Femur (tissue), 1 donor: Measurements from ENCODE around the gene TSPAN14.
A peak's percentile ranks its signal among the peaks of the same experiment; 100 is the strongest.

ENCODE experiments used
- DNase-seq: peaks from one replicate; pipeline ENCODE4 v3.0.0-alpha.2; 2017

The TSPAN14 gene

DNA sequence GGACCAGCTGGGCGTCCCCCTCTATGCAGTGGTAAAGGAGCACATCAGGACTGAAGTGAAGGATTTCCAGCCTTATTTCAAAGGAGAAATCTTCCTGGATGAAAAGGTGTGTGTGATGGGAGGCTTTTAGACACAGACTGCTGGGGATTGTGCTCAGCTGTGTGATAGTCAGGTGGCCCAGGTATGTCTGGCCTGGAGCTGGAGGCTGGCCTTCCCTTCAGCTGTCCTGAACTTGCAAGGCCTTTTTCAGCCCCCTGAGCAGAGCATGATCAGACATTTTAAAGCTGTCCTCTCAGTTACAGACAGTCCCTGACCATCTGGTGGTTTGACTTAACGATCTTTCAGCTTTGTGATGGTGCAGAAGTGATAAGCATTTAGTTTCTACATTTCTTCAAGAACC lies 28.2 kb upstream of the TSPAN14 start:
- no peak for DNase-seq

DNA sequence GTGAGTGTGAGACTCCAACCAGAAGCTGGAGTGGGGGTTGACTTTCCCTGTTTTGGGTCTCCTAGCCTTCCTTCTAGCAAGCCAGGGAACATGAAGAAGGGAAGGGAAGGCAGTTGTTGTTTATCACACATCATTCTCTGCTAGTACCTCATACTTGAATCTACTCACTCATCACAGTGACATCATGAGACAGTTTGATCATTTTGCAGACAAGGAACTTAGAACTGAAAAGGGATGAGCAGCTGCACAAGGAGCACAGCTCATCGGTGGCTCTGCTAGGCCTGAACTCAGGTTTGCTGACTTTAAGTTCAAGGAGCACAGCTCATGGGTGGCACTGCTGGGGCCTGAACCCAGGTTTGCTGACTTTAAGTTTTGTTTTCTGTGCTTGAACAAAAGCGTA lies 26.6 kb upstream of the TSPAN14 start:
- DNase-seq, result no peak

DNA sequence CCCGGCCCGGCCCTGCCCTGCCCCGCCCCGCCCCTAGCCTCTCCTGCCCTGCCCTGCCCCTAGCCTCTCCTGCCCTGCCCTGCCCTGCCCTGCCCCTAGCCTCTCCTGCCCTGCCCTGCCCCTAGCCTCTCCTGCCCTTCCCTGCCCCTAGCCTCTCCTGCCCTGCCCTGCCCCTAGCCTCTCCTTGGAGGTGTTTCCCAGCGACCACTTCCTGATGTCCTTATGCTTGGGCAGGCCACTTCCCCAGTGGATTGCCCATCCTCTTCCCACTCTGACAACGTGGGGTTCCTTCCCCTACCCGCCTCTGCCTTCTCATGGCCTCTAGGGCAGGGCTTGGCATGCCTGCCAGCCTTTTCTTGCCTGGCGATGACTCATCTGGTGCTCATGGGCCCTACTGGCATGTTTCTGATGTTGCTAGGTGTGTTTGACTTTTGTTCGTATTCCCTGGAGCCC lies 24.6 kb upstream of the TSPAN14 start:
- no peak for DNase-seq

DNA sequence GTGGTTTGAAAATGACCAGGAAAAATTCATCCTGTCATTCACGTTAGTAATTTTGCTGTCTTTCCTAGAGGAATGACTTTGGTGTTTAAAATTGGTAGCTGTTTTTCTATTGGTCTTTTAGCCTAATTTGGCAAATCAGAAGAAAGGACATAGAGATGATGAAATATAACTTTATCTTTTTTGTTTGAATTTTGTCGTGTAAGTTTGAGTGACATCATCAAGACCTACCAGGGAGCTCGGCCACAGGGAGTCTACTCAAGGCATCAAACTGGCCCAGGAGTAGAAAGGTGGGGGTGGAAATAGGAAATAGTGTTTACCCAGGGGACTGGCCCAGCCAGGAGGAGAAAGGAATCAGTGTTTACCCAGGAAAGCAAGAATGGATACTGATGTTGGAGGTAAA lies 21.0 kb upstream of the TSPAN14 start:
- DNase-seq, result no peak

DNA sequence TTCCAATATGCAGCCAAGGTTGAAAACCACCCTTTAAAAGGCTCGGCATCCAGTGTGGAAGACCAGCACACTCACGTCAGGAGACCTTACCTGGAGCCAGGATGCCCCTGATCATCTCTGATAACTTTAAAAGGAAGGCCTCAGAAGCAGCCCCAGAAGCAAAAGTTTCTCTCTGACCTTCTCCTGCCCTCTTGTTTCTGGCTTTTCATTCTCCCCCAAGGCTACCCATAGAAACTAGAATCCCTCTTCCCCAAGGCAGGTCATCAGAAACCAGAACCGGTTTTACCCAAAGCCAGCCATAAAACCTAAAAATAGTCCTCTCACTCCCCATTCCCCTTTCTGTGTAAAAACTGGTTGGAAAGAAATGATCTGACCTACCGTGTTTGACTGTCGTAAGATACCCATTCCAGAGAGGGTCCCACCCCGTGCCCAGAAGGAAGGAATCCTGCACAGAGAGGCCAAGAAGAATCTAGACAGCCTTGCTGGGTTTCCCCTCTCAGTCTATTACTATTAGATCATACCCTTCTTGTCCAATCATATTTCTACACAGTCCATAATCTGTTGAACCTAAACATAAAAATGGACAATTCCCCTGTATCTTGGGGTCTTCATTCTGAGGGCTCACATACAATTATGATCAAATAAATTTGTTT lies 17.5 kb upstream of the TSPAN14 start:
- no peak for DNase-seq

DNA sequence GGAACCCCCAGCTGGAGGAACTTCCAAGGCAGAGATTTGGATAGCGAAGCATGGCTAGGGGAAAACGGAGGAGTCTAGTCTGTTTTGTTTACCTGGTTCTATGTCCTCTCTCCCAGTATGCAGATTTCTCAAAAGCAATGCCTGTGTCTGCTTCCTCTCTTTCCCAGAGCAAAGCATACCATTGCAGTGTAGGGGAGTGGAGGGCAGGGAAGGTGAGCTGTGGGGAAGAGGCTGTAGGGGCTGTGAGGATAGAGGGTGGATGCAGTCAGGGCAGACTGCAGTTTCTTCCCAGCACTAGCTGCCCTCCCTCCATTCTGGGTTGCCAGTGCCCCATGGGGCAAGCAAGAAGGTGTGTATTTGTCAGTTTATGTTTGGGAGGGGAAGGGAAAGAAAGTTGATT lies 16.9 kb upstream of the TSPAN14 start:
- no peak for DNase-seq

DNA sequence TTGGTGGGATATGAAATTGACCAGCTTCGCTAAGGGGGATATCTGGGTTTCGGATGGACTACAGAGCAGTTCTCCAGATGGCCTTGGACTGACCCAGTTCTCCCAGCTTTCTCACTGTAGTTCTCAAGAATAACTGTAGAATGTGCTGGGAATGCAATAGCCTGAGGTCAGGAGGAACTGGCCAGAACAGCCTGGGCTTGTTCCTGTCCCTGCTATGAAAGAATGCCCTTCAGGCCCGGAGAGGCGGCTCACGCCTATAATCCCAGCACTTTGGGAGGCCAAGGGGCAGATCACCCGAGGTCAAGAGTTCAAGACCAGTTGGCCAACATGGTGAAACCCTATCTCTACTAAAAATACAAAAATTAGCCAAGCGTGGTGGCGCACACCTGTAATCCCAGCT lies 12.3 kb upstream of the TSPAN14 start:
- no peak for DNase-seq

DNA sequence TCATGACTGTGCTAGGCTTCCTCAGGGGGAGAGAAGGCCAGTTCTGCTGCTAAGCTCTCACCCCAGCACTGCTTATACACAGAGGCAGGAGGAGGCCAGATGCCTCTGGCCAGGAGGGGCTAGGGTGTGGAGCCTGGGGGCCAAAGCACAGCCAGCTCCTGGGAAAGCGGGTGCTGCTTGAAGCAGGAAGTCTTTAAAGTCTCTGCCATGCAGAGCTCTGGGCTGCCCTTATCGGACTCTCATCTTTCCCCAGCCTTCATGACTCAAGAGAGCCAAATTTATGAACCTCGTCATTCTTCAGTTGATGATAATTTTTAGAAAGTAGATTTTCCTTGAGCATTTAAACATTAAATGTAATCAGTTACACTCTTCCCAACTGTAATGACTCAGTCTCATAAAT lies 11.2 kb upstream of the TSPAN14 start:
- no peak for DNase-seq

DNA sequence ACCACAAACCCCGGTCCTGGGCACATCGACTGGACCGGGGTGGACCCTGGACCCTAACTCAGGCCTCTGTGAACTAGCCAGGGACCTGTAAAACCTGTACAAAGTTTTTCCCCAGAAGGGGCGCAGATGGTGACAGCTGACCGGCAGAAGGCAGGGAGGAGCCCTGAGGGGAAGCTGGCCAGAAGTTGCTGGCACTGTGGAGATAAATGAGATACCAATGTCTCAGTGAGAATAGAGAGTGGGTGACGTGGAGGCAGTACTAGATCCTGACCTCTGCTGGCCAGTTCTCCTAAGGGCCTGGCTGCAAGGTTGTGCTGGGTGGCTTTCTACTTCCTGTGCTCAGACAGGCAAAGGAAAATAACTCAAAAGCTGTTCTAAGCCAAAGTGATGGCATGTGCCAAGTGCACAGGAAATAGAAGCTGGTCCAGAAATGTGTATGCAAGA lies 10.6 kb upstream of the TSPAN14 start:
- peak; percentile 37 for DNase-seq

DNA sequence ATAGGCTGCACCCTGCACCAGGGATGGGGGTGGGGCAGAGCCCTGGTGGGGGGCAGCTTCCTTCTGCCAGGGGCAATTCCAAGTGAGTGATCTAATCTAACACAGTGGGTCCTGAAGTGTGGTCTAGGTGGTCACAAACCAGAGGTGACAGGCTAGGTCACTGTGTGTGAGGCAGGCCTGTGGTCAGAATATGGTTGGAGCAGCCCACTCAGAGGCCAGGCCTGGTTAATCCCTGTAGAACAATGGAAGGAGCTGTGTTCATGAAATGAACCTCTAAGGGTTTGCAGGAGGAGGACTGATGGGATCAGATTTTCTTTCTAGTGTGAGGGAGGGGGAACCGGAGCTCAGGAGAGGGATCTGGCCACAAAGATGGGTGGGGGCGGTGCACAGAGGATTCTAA lies 10.0 kb upstream of the TSPAN14 start:
- DNase-seq, result no peak

DNA sequence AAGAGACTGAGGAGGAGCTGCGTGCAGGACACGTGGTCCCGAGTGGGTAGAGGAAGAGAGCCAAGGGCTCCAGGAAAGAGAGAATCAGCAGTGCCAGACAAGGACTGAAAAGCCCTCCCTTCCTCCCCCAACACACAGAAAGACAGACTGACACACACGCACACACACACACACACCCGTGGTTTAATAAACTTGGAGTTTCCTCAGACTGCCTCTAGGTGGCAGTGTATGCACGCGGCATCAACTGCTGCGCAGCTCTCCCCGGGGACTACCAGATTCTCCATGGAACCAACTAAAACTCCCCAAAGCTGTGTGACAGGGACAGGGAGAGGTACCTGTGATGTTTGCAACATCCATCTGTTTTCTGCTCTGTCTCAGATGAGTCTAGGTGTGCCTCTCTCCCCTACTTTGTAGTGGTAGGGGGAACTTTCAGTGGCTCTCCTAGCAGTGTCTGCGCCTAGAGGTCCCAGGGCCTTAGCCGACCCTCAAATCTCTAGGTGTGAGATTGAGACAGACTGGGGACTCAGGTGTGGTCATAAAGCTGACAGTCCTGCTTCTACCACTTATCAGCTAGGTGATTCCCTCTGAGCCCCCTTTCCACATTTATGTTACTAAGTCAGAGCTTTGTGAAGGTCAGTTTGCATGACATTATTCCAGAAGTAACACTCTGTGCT lies 9.3 kb upstream of the TSPAN14 start:
- peak; percentile 78 for DNase-seq

DNA sequence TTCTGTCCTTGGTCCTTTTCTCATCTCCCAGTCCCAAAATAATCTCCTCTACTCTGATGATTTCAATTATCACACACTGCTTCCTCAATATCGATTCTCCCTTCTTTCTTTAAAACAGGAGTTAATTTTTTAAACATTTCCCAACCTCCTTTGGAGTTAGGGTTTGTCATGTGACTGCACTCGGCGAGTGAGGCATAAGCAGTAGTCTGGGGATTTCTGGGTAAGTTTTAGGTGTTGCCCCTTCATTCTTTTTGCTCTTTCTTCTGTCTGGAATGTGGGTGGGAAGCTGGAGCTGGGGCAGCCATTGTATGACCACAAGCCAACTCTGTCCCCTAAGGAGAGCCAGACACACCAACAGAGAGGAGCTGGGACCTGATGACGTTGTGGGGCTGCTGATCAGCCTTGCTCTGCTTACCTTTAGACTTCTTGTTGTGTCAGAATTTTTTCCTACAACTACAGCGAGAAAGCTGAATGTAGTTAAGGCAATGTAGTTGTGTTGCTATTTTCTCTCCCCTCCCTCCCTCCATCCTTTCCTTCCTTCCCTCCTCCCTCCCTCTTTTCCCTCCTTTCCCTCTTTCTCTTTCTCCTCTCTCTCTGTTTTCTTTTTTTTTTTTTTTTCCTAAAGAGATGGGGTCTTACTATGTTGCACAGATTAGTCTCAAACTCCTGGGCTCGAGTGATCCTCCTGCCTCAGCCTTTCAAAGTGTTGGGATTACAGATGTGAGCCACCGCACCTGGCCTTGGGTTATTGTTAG lies 6.5 kb upstream of the TSPAN14 start:
- DNase-seq, result no peak

DNA sequence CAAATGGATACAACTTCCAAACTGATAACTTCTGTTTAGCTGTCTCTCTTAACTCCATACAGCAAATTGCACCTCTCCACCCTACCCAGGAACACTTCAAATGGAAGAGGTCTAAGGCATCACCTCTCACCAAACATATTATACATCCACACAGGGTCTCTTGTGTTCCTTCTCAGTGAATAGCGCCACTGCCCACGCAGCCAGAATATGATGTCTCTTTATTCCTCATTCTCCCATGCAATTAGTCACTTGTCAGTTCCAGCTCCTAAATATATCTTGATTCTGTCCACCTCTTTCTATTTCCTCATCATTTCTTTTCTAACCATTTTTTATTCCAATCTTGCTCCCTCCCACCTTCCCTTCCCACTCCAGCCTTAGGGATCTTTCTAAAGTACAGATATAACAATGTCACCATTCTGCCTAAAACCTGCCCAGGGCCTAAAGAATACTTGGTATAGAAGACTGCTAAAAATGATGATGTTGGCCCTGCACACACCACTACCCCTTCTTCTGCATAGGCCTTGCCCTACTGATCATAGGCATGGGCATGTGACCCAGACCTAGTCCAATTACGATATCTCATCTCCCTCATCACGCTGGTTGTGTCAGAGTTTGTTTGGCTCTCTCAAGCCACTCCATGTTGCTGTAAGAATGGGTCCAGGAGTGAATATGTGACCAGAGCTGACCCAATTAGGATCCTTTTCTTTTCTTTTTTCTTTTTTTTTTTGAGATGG lies 5.7 kb upstream of the TSPAN14 start:
- no peak for DNase-seq

DNA sequence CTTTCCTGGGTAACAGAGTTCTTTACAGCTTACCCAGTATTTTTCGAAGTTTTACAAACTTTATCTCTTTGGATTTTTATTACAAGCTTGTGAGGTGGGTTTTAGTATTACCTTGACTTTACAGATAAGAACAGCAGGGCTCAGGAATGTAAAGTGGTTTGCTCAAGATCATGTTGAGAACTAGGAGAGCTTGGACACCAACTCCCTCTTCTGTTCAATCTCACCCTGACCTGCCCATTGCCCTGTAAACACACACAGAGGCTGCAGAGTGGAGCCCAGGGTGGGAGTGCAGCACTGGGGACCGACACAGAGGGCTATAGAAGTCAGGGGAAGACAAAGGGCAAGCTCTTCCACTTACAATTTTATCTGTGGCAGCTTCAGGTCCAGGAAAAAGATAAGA lies 4.6 kb upstream of the TSPAN14 start:
- DNase-seq, result no peak

DNA sequence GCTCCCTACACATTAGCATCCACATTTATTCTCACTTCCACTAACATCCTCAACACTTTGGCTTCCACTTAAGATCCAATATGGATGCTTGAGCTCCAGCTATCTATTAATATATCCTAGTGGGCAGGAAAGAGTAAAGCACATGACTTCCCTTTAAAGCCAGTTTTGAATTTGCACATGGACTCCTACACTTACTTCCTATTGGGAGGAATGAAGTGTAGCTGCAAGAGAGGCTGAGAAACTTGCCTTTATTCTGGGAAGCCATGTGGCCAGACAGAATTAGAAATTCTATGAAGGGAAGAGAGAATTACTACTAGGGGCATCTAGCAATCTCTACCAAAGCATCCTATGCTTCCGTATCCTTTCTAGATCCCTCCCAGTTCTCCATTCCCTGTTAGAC lies 3.0 kb upstream of the TSPAN14 start:
- no peak for DNase-seq

DNA sequence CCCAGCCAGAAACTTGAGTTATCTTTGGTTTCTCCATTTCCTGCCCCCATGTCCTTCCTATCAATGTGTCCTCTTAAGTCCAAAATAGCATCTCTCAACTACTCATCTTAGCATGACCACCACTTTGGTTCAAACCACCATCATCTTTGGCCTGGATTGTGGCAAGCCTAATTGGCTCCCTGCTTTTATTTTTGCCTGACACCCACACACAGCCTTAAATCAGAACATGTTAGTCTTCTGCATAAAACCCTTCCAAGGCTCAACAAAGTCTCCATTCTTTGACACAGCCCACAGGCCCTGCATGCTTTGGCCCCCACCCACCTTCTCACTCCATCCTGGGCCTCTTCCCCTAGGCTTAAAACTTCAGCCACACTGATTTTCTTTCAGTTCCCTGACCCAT lies 2.0 kb upstream of the TSPAN14 start:
- DNase-seq, result peak; percentile 38

DNA sequence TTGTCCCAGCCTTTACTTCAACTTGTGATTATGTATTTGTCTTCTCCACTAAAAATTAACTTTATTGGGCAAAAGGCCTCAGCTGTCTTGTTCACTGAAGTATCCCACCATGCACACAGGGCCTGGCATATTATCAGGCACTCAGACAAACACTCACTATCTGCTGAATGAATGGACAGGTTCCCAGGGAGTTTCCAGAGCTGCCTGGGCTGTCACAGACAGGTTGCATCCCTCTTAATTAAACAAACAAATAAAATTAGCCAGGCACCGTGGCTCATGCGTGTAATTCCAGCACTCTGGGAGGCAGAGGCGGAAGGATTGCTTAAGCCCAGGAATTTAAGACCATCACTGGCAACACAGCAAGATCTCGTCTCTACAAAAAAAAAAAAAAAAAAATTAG lies 1.5 kb upstream of the TSPAN14 start:
- no peak for DNase-seq

DNA sequence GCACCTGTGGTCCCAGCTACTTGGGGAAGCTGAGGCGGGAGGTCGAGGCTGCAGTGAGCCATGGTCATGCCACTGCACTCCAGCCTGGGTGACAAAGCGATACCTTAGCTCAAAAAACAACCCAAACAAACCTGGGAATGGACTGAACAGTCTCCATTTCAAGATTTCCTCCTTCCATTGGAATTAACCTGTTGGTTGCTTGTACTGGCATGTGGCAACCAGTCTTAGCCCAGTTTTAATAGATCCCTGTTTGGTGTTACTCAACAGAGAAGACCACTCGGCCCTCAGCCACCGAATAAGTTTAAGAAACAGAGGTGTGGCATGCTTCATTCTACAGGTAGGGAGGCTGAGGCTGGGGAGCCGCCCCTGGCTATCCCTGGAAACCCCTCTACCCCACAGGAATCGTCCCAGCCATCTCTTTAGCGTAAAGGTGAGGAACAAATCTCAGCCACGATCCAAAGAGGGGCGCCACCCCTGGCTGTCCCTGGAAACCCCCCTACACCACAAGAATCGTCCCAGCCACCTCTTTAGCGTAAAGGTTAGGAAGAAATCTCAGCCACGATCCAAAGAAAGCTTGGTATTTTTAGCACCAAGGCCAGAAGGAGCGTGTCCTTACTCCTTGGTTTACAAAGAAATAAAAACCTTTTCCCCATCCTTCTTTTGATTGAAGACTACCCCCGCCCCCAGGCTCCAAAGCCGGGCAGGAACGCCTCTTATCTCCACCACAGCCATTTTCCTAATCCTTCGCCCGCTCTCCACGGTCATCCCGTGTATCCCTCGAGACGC lies 861 bp upstream of the TSPAN14 start:
- DNase-seq, result no peak

DNA sequence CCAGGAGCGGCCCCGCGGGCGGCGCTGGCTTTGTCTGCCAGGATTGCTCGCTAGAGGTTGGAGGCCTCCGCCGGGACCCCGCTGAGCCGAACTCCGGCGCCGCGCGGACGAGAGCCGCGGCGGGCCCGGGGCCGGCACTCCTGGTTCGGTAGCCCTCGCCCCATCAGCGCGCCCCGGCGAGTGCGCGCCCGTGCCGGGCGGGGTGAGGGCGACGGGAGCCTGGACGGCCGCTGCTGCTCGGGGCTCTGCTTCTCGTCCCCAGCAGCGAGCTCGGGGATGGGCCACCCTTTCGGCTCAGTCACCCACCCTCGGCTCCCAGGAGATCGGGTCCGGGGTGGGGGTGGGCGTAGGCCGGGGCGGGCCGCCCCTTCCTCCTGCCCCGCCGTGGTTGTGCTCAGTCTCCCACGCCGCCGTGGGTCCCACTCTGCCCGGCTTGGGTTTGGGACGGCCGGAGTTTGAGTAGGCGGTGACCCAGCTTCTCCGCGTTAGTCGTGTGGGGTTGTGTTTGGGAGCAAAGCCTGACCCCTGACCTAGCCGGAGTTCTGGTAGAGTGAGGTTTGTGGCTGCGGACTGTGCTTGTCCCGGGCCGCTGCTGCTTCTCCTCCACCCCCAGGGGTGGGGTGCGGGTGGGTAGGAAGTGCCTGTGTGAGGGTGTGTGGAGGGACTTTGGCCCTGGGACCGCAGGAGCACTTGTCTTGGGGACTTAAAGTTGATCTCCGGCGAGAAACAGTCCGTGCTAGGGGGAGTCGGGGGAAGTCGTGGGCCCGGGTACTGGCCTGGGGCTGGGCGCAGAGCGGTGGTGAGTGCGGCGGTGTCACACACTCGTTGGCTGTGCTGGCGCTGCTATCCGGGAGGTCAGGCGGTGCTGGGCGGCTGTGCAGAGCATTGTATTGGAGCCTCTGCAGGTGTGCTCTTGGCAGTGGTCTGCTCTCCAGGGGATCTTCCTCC lies 677 bp downstream of the TSPAN14 start:
- no peak for DNase-seq

DNA sequence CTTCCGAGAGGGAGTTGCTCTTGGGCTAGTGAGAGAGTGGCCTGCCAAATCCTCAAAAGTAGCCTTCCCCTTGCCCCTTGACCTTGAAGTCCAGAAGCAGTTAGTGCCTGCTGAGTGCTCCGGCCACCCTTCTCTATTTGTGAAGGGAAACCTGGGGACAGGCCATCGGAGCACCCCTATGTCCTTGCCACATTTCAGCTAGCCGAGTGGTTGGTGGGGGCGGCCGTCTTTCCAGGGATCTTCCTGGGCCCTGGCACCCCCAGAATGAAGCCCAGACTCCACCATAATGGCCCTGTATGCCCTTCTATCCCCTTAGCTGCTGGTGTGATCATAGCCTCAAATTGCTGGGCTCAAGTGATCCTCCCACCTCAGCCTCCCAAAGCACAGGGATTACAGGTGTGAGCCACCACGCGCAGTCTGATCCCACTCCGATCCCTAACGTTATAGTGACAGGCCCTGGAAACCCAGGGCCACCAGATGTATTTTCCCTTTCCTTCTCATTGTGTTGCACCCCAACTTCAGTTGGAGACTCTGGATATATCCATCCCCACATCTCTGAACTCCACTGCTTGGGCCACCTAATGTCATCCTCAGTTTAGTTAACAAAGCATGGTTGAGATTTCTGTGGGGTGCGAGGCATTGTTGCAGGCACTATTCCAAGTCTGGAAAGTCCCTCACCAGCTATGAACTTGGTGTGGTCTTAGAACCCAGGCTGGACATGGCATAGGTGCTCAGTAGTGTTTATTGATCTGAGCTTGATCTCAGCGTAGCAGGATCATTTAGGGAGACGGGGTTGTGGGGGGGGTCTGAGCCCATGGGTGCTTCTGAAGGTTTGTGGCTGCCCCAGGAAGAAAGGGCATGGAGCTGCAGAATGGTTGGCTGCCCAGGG lies 1.6 kb downstream of the TSPAN14 start:
- no peak for DNase-seq
